Activated CD4-positive, alpha-beta T cell treated with anti-CD3 and anti-CD28 coated beads for 36 hours (primary cell): ENCODE data around the gene LINGO3. TPM values are rescaled to one million over a fixed set of nuclear protein-coding genes. Genes with fewer than 3 reads are reported as not detected.

ENCODE experiments used
- ATAC-seq: fragments of 200-7000 bp; cut with Tn5 transposase; one replicate; pipeline ENCODE4 v1.10.0; 2021; ENCODE audit warnings: mild to moderate bottlenecking, moderate library complexity
- CTCF ChIA-PET: fragments of 350-600 bp; sonication (Branson Sonifier 250); formaldehyde crosslinking; loops from one replicate; lab custom pipeline; 2021; ENCODE audit warnings: antibody characterized with exemption; lab: Charles Lee
- POLR2A ChIA-PET: fragments of 350-600 bp; sonication (Branson Sonifier 250); formaldehyde crosslinking; loops from one replicate; lab custom pipeline; 2021; ENCODE audit warnings: antibody characterized with exemption, inconsistent platforms; lab: Charles Lee
- DNase-seq: peaks from one replicate; pipeline ENCODE4 v3.0.0-alpha.2; 2020
- H3K27ac Mint-ChIP-seq: one replicate; pipeline ENCODE4 v1.8.0; 2021; ENCODE audit warnings: mixed read lengths
- H3K27me3 Mint-ChIP-seq: one replicate; pipeline ENCODE4 v1.8.0; 2021; ENCODE audit warnings: mixed read lengths
- H3K36me3 Mint-ChIP-seq: one replicate; pipeline ENCODE4 v1.8.0; 2021; ENCODE audit warnings: low read depth, mixed read lengths
- H3K4me1 Mint-ChIP-seq: one replicate; pipeline ENCODE4 v1.8.0; 2021; ENCODE audit warnings: mixed read lengths
- H3K4me3 Mint-ChIP-seq: one replicate; pipeline ENCODE4 v1.8.0; 2021; ENCODE audit warnings: mild to moderate bottlenecking, moderate library complexity, mixed read lengths
- H3K9me3 Mint-ChIP-seq: one replicate; pipeline ENCODE4 v1.8.0; 2021; ENCODE audit warnings: low read depth, mixed read lengths
- intact Hi-C, 2 experiments: fragments of 100-400 bp; cut with DNase I in 1 of 2; cut with micrococcal nuclease in 1 of 2; formaldehyde crosslinking; loops; one replicate each; pipeline versions ENCODE4 v1.14.2 to v1.15.1; 2022 to 2024; cut with DNase I, micrococcal nuclease
- total RNA-seq, 2 experiments: library from RNA; stranded (reverse); gene quantifications; one replicate each; pipeline ENCODE4 v1.2.3, GENCODE V29; 2021

Gene LINGO3
- total RNA-seq, 2 experiments from 2014 or later = not detected

GRCh38 chr19:2274931-2275535 is 32.9 kb downstream of the LINGO3 start:
- no peaks in the 10 kb centered on the region for H3K27me3 Mint-ChIP-seq
- H3K4me1 Mint-ChIP-seq = peaks cover 25% of the 10 kb centered on the region
- intact Hi-C loops = loop anchor here (2.0 to 10.0 kb wide), 3 partner anchors 116 to 347 kb away; no protein-coding TSS in a partner anchor
- H3K27ac Mint-ChIP-seq = no peak overlapping the region
- no peaks in the 10 kb centered on the region for H3K9me3 Mint-ChIP-seq
- CTCF ChIA-PET = interaction anchor here (0.5 to 2.0 kb wide), 5 partner anchors 13 to 177 kb away, joined by 3 to 8 read pairs (median 5); no protein-coding TSS in a partner anchor
- POLR2A ChIA-PET = interaction anchor here (1.1 to 1.3 kb wide), 2 partner anchors 14 to 34 kb away, joined by 3 read pairs; no protein-coding TSS in a partner anchor
- H3K4me3 Mint-ChIP-seq = peak overlapping the region; percentile 12
- ATAC-seq = no peak
- DNase-seq = peak; percentile 64
- H3K36me3 Mint-ChIP-seq = peaks cover 37% of the 10 kb centered on the region

GRCh38 chr19:2274185-2274711 is 33.7 kb downstream of the LINGO3 start:
- POLR2A ChIA-PET = interaction anchor here (0.7 kb wide), 1 partner anchor 103 kb away, joined by 3 read pairs; no protein-coding TSS in a partner anchor
- H3K9me3 Mint-ChIP-seq = no peaks in the 10 kb centered on the region
- CTCF ChIA-PET = interaction anchor here (0.6 to 2.0 kb wide), 6 partner anchors 13 to 177 kb away, joined by 3 to 8 read pairs (median 5); no protein-coding TSS in a partner anchor
- H3K4me1 Mint-ChIP-seq = peaks cover 25% of the 10 kb centered on the region
- H3K27ac Mint-ChIP-seq = peak overlapping the region; percentile 80
- DNase-seq (no peak), ATAC-seq (no peak)
- H3K4me3 Mint-ChIP-seq = peak overlapping the region; percentile 89
- H3K27me3 Mint-ChIP-seq = no peaks in the 10 kb centered on the region
- peaks cover 42% of the 10 kb centered on the region for H3K36me3 Mint-ChIP-seq
- intact Hi-C loops = loop anchor here (2.0 to 10.0 kb wide), 3 partner anchors 117 to 348 kb away; no protein-coding TSS in a partner anchor

GRCh38 chr19:2273356-2274184 is 34.4 kb downstream of the LINGO3 start:
- H3K9me3 Mint-ChIP-seq = no peaks in the 10 kb centered on the region
- H3K27me3 Mint-ChIP-seq = no peaks in the 10 kb centered on the region
- H3K27ac Mint-ChIP-seq = peak overlapping the region; percentile 80
- peak; percentile 91 for DNase-seq
- POLR2A ChIA-PET = interaction anchor here (0.7 kb wide), 1 partner anchor 102 kb away, joined by 3 read pairs; no protein-coding TSS in a partner anchor
- ATAC-seq = peak; percentile 48
- CTCF ChIA-PET = interaction anchor here (0.8 to 2.0 kb wide), 5 partner anchors 14 to 104 kb away, joined by 3 to 8 read pairs (median 5); no protein-coding TSS in a partner anchor
- peak overlapping the region; percentile 89 for H3K4me3 Mint-ChIP-seq
- intact Hi-C loops = loop anchor here (1.0 to 10.0 kb wide), 7 partner anchors 37 to 349 kb away; partner anchors contain the start of genes PLEKHJ1 (in 2 of the 2), SF3A2 (in 2 of the 2), DOT1L (in 1 of the 2) and LSM7 (in 1 of the 2)
- peaks cover 26% of the 10 kb centered on the region for H3K4me1 Mint-ChIP-seq
- peaks cover 42% of the 10 kb centered on the region for H3K36me3 Mint-ChIP-seq

GRCh38 chr19:2271234-2272103 is 36.5 kb downstream of the LINGO3 start:
- H3K4me3 Mint-ChIP-seq = peak overlapping the region; percentile 89
- no peaks in the 10 kb centered on the region for H3K9me3 Mint-ChIP-seq
- ATAC-seq = no peak
- intact Hi-C loops = loop anchor here (5.0 to 10.0 kb wide), 2 partner anchors 123 to 351 kb away; no protein-coding TSS in a partner anchor
- peak overlapping the region; percentile 89 for H3K27ac Mint-ChIP-seq
- peaks cover 38% of the 10 kb centered on the region for H3K4me1 Mint-ChIP-seq
- H3K27me3 Mint-ChIP-seq = no peaks in the 10 kb centered on the region
- no peak for DNase-seq
- POLR2A ChIA-PET = interaction anchor here (0.6 to 1.4 kb wide), 6 partner anchors 10 to 1716 kb away, joined by 3 to 5 read pairs (median 4); partner anchors contain the start of gene TIMM13
- CTCF ChIA-PET = interaction anchor here (2.1 kb wide), 1 partner anchor 10 kb away, joined by 10 read pairs; no protein-coding TSS in a partner anchor
- H3K36me3 Mint-ChIP-seq = peaks cover 39% of the 10 kb centered on the region

- CTCF ChIA-PET = interaction anchor here (0.7 to 2.1 kb wide), 2 partner anchors 9 to 13 kb away, joined by 3 to 10 read pairs; no protein-coding TSS in a partner anchor
- Mint-ChIP-seq H3K27me3 (no peaks in the 10 kb centered on the region), H3K4me3 (peak overlapping the region; percentile 89), H3K27ac (peak overlapping the region; percentile 69), H3K36me3 (peaks cover 38% of the 10 kb centered on the region), H3K4me1 (peaks cover 42% of the 10 kb centered on the region), H3K9me3 (no peaks in the 10 kb centered on the region)
- intact Hi-C loops = loop anchor here (5.0 to 10.0 kb wide), 2 partner anchors 124 to 352 kb away; no protein-coding TSS in a partner anchor
- POLR2A ChIA-PET = interaction anchor here (0.6 to 1.4 kb wide), 4 partner anchors 9 to 19 kb away, joined by 3 to 4 read pairs (median 3); no protein-coding TSS in a partner anchor
- ATAC-seq = peak; percentile 25
- peak; percentile 90 for DNase-seq
Measured at GRCh38 chr19:2270423-2271233, 37.3 kb downstream of the LINGO3 start.

GRCh38 chr19:2270157-2270422 is 37.9 kb downstream of the LINGO3 start:
- peak overlapping the region; percentile 88 for H3K27ac Mint-ChIP-seq
- H3K4me1 Mint-ChIP-seq = peaks cover 41% of the 10 kb centered on the region
- intact Hi-C loops = loop anchor here (5.0 to 10.0 kb wide), 2 partner anchors 125 to 352 kb away; no protein-coding TSS in a partner anchor
- H3K27me3 Mint-ChIP-seq = no peaks in the 10 kb centered on the region
- ATAC-seq (no peak), DNase-seq (peak; percentile 53)
- POLR2A ChIA-PET = interaction anchor here (0.6 kb wide), 1 partner anchor 19 kb away, joined by 3 read pairs; no protein-coding TSS in a partner anchor
- H3K9me3 Mint-ChIP-seq = no peaks in the 10 kb centered on the region
- peak overlapping the region; percentile 89 for H3K4me3 Mint-ChIP-seq
- CTCF ChIA-PET = interaction anchor here (0.7 kb wide), 1 partner anchor 12 kb away, joined by 3 read pairs; no protein-coding TSS in a partner anchor
- peaks cover 37% of the 10 kb centered on the region for H3K36me3 Mint-ChIP-seq

GRCh38 chr19:2269244-2270156 is 38.5 kb downstream of the LINGO3 start:
- H3K27me3 Mint-ChIP-seq = no peaks in the 10 kb centered on the region
- POLR2A ChIA-PET = interaction anchor here (0.6 to 0.7 kb wide), 2 partner anchors 18 to 217 kb away, joined by 3 to 4 read pairs; no protein-coding TSS in a partner anchor
- peak overlapping the region; percentile 89 for H3K4me3 Mint-ChIP-seq
- H3K27ac Mint-ChIP-seq = peak overlapping the region; percentile 88
- peak; percentile 81 for ATAC-seq
- intact Hi-C loops = loop anchor here (1.0 to 10.0 kb wide), 14 partner anchors 11 to 406 kb away; partner anchors contain the start of genes AP3D1 (in 2 of the 2), DOT1L (in 1 of the 2), IZUMO4 (in 1 of the 2) and KLF16 (in 1 of the 2)
- H3K36me3 Mint-ChIP-seq = peaks cover 34% of the 10 kb centered on the region
- H3K4me1 Mint-ChIP-seq = peaks cover 38% of the 10 kb centered on the region
- no peaks in the 10 kb centered on the region for H3K9me3 Mint-ChIP-seq
- CTCF ChIA-PET = no interaction called here
- peak; percentile 99 for DNase-seq

GRCh38 chr19:2268861-2269243 is 39.1 kb downstream of the LINGO3 start:
- no peaks in the 10 kb centered on the region for H3K9me3 Mint-ChIP-seq
- peaks cover 32% of the 10 kb centered on the region for H3K4me1 Mint-ChIP-seq

More at GRCh38 chr19:2268861-2269243, 39.1 kb downstream of the LINGO3 start:
- H3K27me3 Mint-ChIP-seq = no peaks in the 10 kb centered on the region
- DNase-seq (no peak), ATAC-seq (no peak)
- intact Hi-C loops = loop anchor here (1.0 to 10.0 kb wide), 12 partner anchors 11 to 406 kb away; partner anchors contain the start of genes AP3D1 (in 2 of the 2), DOT1L (in 1 of the 2), IZUMO4 (in 1 of the 2) and KLF16 (in 1 of the 2)
- peaks cover 28% of the 10 kb centered on the region for H3K36me3 Mint-ChIP-seq
- POLR2A ChIA-PET = no interaction called here
- H3K4me3 Mint-ChIP-seq = peak overlapping the region; percentile 89
- H3K27ac Mint-ChIP-seq = peak overlapping the region; percentile 75
- CTCF ChIA-PET = no interaction called here
